Endothelial cell of umbilical vein (primary cell): ENCODE measurements around the gene CBLB.

Source experiments
- EZH2 ChIP-seq: IDR thresholded peaks from 2 replicates; pipeline ENCODE4 v1.6.1; 2012; ENCODE audit warnings: borderline replicate concordance, low read depth, mild to moderate bottlenecking, moderate library complexity, low read length, inconsistent platforms; ENCODE audit not compliant: severe bottlenecking
- GATA2 ChIP-seq: IDR thresholded peaks from 2 replicates; pipeline ENCODE4 v1.7.0; 2011; ENCODE audit warnings: low read depth, mild to moderate bottlenecking, moderate library complexity, mixed read lengths, low read length; ENCODE audit not compliant: insufficient read length, insufficient read depth
- JUN ChIP-seq: IDR thresholded peaks from 2 replicates; pipeline ENCODE4 v1.6.1; 2011; ENCODE audit warnings: borderline replicate concordance, low read depth; ENCODE audit not compliant: insufficient read length, insufficient read depth
- POLR2A ChIP-seq: IDR thresholded peaks from 2 replicates; pipeline ENCODE4 v1.6.1; 2012; ENCODE audit warnings: low read depth, mild to moderate bottlenecking, control low read depth, low read length
- TF ChIP-seq, protein P1 (sequence below), 2 donors: IDR thresholded peaks; 1 replicate in 1 of 2; 2 replicates in 1 of 2; pipeline ENCODE4 v1.5.1; 2011; ENCODE audit warnings: low read length in 2 of 2, mild to moderate bottlenecking in 2 of 2, moderate library complexity in 2 of 2, control low read depth in 1 of 2, inconsistent platforms in 1 of 2, low read depth in 1 of 2; ENCODE audit not compliant: insufficient read depth in 1 of 2; ENCODE audit errors: extremely low read depth in 1 of 2

DNA sequence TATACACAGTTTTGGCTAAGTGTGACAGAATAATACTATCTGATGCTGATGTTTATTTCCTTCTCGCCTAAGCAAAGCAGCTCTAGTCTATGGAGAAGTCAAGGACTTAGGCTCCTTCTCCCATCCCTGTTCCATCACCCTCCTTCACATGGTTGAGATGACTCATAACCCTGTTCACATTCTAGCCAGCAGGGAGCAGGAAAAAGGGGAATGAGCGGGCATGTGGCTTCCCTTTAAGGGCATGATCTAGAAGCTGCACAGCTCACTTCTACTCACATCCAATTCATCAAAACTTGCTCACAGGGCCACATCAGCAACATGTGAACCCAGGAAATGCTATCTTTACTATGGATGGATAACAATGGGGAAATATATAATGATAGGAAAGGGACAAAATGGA is 40.9 kb downstream of the CBLB start:
- TF ChIP-seq, protein P1, sequence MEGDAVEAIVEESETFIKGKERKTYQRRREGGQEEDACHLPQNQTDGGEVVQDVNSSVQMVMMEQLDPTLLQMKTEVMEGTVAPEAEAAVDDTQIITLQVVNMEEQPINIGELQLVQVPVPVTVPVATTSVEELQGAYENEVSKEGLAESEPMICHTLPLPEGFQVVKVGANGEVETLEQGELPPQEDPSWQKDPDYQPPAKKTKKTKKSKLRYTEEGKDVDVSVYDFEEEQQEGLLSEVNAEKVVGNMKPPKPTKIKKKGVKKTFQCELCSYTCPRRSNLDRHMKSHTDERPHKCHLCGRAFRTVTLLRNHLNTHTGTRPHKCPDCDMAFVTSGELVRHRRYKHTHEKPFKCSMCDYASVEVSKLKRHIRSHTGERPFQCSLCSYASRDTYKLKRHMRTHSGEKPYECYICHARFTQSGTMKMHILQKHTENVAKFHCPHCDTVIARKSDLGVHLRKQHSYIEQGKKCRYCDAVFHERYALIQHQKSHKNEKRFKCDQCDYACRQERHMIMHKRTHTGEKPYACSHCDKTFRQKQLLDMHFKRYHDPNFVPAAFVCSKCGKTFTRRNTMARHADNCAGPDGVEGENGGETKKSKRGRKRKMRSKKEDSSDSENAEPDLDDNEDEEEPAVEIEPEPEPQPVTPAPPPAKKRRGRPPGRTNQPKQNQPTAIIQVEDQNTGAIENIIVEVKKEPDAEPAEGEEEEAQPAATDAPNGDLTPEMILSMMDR (IDR thresholded peaks at IDR 0.05; ENCODE audit: extremely low read depth in 1 of 2, insufficient read depth in 1 of 2, low read depth in 1 of 2, low read length in 2 of 2), result peak; percentile 20 to 37
- TF ChIP-seq POLR2A (no peak), GATA2 (no peak), JUN (peak; percentile 68), EZH2 (no peak)
